ENCODE data around the gene SDCCAG8. TPM values are rescaled to one million over a fixed set of nuclear protein-coding genes. Genes with fewer than 3 reads are reported as not detected.

SDCCAG8 gene
- total and polyA plus RNA-seq, 2 of the 8 experiments (the other 6 are each of a cell fraction or from before 2014, with no cell fraction given): 15.6 to 21.0 TPM

- no peak overlapping the region for H3K18ac ChIP-seq (ENCODE audit: extremely low read depth, low read length)
- H3K9ac ChIP-seq (replicated peaks in 1 of 4; ENCODE audit: extremely low read depth in 1 of 4, low read depth in 3 of 4, low read length in 3 of 4): no peak overlapping the region
- no peak overlapping the region for H2AFZ ChIP-seq (ENCODE audit: low read length)
- no peaks in the 10 kb centered on the region for H3K79me2 ChIP-seq (ENCODE audit: control insufficient read depth in 1 of 2, insufficient read depth in 2 of 2, low read length in 2 of 2)
- TF ChIP-seq ASH2L (IDR thresholded peaks at IDR 0.05; ENCODE audit: low read length) (no peak), EGR1 (IDR thresholded peaks at IDR 0.05; ENCODE audit: borderline replicate concordance, low read depth, low read length) (no peak), E2F6 (IDR thresholded peaks at IDR 0.05) (no peak), POLR2AphosphoS5 (IDR thresholded peaks at IDR 0.05; ENCODE audit: low read depth, low read length) (no peak), TCF12 (IDR thresholded peaks at IDR 0.05; ENCODE audit: low read depth, low read length) (no peak), RXRA (IDR thresholded peaks at IDR 0.05; ENCODE audit: insufficient read depth, low read depth, low read length) (no peak)
- H3K23ac ChIP-seq (ENCODE audit: insufficient read length): no peak overlapping the region
- no peak overlapping the region for H4K91ac ChIP-seq (replicated peaks; ENCODE audit: insufficient read length, low read length)
- no peak overlapping the region for H3K14ac ChIP-seq (ENCODE audit: insufficient read length)
- WGBS, 2 experiments (ENCODE audit: extremely low coverage in 1 of 2, insufficient coverage in 1 of 2, insufficient read length in 1 of 2, insufficient replicate concordance in 2 of 2, low coverage in 1 of 2, low lambda C conversion rate in 2 of 2, missing lambda C conversion rate in 1 of 2): 92% methylated on average over 1 of the region's 1 CpG; no CpG with 5 or more reads in 1 of the 2 experiments
- H3K4me3 ChIP-seq (ENCODE audit: extremely low read depth in 1 of 4, insufficient read depth in 2 of 4, low read depth in 3 of 4, low read length in 4 of 4): no peak overlapping the region
- H4K20me1 ChIP-seq (replicated peaks in 1 of 2; ENCODE audit: control insufficient read depth in 1 of 2, insufficient read depth in 2 of 2, low read length in 2 of 2): no peaks in the 10 kb centered on the region
- H4K8ac ChIP-seq (ENCODE audit: extremely low read depth, insufficient read depth, low read length): no peak overlapping the region
- H3K79me1 ChIP-seq (ENCODE audit: low read depth, low read length): no peaks in the 10 kb centered on the region
- H2BK12ac ChIP-seq (ENCODE audit: low read depth, low read length): no peak overlapping the region
- CTCF ChIA-PET (ENCODE audit: partially characterized antibody): interaction anchor here (0.7 to 1.3 kb wide), 4 partner anchors 19 to 45 kb away, joined by 3 to 4 read pairs (median 4); no protein-coding TSS in a partner anchor
- H4K5ac ChIP-seq (ENCODE audit: insufficient read length, low read depth, low read length): no peak overlapping the region
- POLR2A ChIA-PET (ENCODE audit: partially characterized antibody): no interaction called here
- no peak overlapping the region for H3K56ac ChIP-seq (replicated peaks; ENCODE audit: insufficient read length, low read depth, low read length)
- DNase-seq (ENCODE audit: low read depth in 1 of 2, low spot score in 2 of 2) (no peak), FAIRE-seq (no peak)
- no peak overlapping the region for H3K4me2 ChIP-seq (ENCODE audit: insufficient read depth in 1 of 2, low read depth in 2 of 2, low read length in 2 of 2)
- H2BK120ac ChIP-seq (replicated peaks; ENCODE audit: low read depth, low read length): no peak overlapping the region
- H2BK20ac ChIP-seq (ENCODE audit: low read length): no peak overlapping the region
- H3K27me3 ChIP-seq (replicated peaks in 1 of 4; ENCODE audit: control insufficient read depth in 3 of 4, extremely low read depth in 1 of 4, insufficient read depth in 3 of 4, low read length in 3 of 4): no peaks in the 10 kb centered on the region
- no peak overlapping the region for H3K4ac ChIP-seq (replicated peaks; ENCODE audit: insufficient read length, low read depth, low read length)
- no peaks in the 10 kb centered on the region for H3K9me3 ChIP-seq (ENCODE audit: insufficient read depth in 2 of 2, low read depth in 1 of 2, low read length in 1 of 2)
- H2BK15ac ChIP-seq (ENCODE audit: low read length): no peak overlapping the region
- no peak overlapping the region for H2BK5ac ChIP-seq (ENCODE audit: low read depth, low read length)
- no peaks in the 10 kb centered on the region for H3K23me2 ChIP-seq (ENCODE audit: low read depth, low read length)
- no peak overlapping the region for H2AK5ac ChIP-seq (ENCODE audit: low read depth, low read length)
- H3K4me1 ChIP-seq (replicated peaks in 1 of 4; ENCODE audit: control insufficient read depth in 3 of 4, insufficient read depth in 4 of 4, low read length in 3 of 4): peaks cover 0 to 10% (median 7%) of the 10 kb centered on the region in 4 experiments; a peak in 5 of 7 replicates
- H3K27ac ChIP-seq (ENCODE audit: low read depth, low read length): no peak overlapping the region
- no peaks in the 10 kb centered on the region for H3K36me3 ChIP-seq (ENCODE audit: control insufficient read depth in 2 of 4, insufficient read depth in 4 of 4, low read length in 3 of 4)
Measured at GRCh38 chr1:243388276-243388675, 132.4 kb downstream of the SDCCAG8 start.

All from H1 (cell line).